Testis (tissue), 2 donors: ENCODE results near the gene IRX4.

Source experiments
- CTCF ChIP-seq, 3 experiments: fragments of 450-650 bp in 2 of 3; fragments of 200-600 bp in 1 of 3; sonication (generic) in 1 of 3; IDR thresholded peaks; one replicate each; pipeline ENCODE4 v1.5.1; 2016 to 2019; ENCODE audit warnings: antibody characterized with exemption in 3 of 3, mild to moderate bottlenecking in 2 of 3, moderate library complexity in 1 of 3
- POLR2A ChIP-seq: fragments of 450-650 bp; IDR thresholded peaks from one replicate; pipeline ENCODE4 v1.6.1; 2017; ENCODE audit warnings: antibody characterized with exemption, mild to moderate bottlenecking, moderate library complexity

GRCh38 chr5:1905108-1905507 is 22.4 kb upstream of the IRX4 start:
- TF ChIP-seq CTCF (IDR thresholded peaks at IDR 0.05) (no peak), POLR2A (no peak)
